ENCODE measurements around the gene RUNX1. TPM values are rescaled to one million over a fixed set of nuclear protein-coding genes. Genes with fewer than 3 reads are reported as not detected.

The RUNX1 gene
- total RNA-seq (2022; extraction: Qiagen RNA extraction; ENCODE audit: low read depth) = 9.2 to 12.4 TPM (median 11.7 TPM) in 5 replicates

GRCh38 chr21:35048706-35049617 is at the start of gene RUNX1:
Gene RUNX1, minus strand, starts transcription at chr21:35049302.

